ENCODE data around the gene TRABD2A. TPM values are rescaled to one million over a fixed set of nuclear protein-coding genes. Genes with fewer than 3 reads are reported as not detected.
A peak's percentile ranks its signal among the peaks of the same experiment; 100 is the strongest.

TRABD2A gene
- total and polyA plus RNA-seq, 9 of the 15 experiments (the other 6 are each of a cell fraction or from before 2014, with no cell fraction given), result 0.07 to 0.45 (median 0.25) TPM

GRCh38 chr2:84906900-84907714, 26.2 kb upstream of the TRABD2A start (continued):
- TF ChIP-seq, protein P1, sequence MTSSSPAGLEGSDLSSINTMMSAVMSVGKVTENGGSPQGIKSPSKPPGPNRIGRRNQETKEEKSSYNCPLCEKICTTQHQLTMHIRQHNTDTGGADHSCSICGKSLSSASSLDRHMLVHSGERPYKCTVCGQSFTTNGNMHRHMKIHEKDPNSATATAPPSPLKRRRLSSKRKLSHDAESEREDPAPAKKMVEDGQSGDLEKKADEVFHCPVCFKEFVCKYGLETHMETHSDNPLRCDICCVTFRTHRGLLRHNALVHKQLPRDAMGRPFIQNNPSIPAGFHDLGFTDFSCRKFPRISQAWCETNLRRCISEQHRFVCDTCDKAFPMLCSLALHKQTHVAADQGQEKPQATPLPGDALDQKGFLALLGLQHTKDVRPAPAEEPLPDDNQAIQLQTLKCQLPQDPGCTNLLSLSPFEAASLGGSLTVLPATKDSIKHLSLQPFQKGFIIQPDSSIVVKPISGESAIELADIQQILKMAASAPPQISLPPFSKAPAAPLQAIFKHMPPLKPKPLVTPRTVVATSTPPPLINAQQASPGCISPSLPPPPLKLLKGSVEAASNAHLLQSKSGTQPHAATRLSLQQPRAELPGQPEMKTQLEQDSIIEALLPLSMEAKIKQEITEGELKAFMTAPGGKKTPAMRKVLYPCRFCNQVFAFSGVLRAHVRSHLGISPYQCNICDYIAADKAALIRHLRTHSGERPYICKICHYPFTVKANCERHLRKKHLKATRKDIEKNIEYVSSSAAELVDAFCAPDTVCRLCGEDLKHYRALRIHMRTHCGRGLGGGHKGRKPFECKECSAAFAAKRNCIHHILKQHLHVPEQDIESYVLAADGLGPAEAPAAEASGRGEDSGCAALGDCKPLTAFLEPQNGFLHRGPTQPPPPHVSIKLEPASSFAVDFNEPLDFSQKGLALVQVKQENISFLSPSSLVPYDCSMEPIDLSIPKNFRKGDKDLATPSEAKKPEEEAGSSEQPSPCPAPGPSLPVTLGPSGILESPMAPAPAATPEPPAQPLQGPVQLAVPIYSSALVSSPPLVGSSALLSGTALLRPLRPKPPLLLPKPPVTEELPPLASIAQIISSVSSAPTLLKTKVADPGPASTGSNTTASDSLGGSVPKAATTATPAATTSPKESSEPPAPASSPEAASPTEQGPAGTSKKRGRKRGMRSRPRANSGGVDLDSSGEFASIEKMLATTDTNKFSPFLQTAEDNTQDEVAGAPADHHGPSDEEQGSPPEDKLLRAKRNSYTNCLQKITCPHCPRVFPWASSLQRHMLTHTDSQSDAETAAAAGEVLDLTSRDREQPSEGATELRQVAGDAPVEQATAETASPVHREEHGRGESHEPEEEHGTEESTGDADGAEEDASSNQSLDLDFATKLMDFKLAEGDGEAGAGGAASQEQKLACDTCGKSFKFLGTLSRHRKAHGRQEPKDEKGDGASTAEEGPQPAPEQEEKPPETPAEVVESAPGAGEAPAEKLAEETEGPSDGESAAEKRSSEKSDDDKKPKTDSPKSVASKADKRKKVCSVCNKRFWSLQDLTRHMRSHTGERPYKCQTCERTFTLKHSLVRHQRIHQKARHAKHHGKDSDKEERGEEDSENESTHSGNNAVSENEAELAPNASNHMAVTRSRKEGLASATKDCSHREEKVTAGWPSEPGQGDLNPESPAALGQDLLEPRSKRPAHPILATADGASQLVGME (CRISPR knock-in tag; IDR thresholded peaks at IDR 0.05), result no peak
- TF ChIP-seq ZC3H11A (IDR thresholded peaks at IDR 0.05; ENCODE audit: low read depth, low read length) (no peak), ATF7 (IDR thresholded peaks at IDR 0.05) (no peak), SMAD1 (IDR thresholded peaks at IDR 0.05; ENCODE audit: low read depth, low read length, partially characterized antibody) (peak; percentile 21), ZNF184 (CRISPR knock-in tag; IDR thresholded peaks at IDR 0.05) (no peak), SRSF3 (IDR thresholded peaks at IDR 0.05; ENCODE audit: insufficient read depth, low read length) (no peak), KLF1 (tag; IDR thresholded peaks at IDR 0.05) (no peak), ZNF217 (CRISPR knock-in tag; IDR thresholded peaks at IDR 0.05) (no peak), ARID2 (IDR thresholded peaks at IDR 0.05) (no peak), MXI1 (IDR thresholded peaks at IDR 0.05; ENCODE audit: low read depth, low read length) (no peak; the same call in 1 of the 2 replicates), RAD51 (IDR thresholded peaks at IDR 0.05; ENCODE audit: borderline replicate concordance, low read depth) (no peak), ZNF444 (CRISPR knock-in tag; IDR thresholded peaks at IDR 0.05) (0 out of 2 replicates have a peak, but pooled peaks have one; percentile 15)
- TF ChIP-seq, protein P2, sequence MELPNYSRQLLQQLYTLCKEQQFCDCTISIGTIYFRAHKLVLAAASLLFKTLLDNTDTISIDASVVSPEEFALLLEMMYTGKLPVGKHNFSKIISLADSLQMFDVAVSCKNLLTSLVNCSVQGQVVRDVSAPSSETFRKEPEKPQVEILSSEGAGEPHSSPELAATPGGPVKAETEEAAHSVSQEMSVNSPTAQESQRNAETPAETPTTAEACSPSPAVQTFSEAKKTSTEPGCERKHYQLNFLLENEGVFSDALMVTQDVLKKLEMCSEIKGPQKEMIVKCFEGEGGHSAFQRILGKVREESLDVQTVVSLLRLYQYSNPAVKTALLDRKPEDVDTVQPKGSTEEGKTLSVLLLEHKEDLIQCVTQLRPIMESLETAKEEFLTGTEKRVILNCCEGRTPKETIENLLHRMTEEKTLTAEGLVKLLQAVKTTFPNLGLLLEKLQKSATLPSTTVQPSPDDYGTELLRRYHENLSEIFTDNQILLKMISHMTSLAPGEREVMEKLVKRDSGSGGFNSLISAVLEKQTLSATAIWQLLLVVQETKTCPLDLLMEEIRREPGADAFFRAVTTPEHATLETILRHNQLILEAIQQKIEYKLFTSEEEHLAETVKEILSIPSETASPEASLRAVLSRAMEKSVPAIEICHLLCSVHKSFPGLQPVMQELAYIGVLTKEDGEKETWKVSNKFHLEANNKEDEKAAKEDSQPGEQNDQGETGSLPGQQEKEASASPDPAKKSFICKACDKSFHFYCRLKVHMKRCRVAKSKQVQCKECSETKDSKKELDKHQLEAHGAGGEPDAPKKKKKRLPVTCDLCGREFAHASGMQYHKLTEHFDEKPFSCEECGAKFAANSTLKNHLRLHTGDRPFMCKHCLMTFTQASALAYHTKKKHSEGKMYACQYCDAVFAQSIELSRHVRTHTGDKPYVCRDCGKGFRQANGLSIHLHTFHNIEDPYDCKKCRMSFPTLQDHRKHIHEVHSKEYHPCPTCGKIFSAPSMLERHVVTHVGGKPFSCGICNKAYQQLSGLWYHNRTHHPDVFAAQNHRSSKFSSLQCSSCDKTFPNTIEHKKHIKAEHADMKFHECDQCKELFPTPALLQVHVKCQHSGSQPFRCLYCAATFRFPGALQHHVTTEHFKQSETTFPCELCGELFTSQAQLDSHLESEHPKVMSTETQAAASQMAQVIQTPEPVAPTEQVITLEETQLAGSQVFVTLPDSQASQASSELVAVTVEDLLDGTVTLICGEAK (IDR thresholded peaks at IDR 0.05), result no peak
- TF ChIP-seq, protein P2 (CRISPR knock-in tag; IDR thresholded peaks at IDR 0.05), result no peak
